Left ventricle myocardium superior (tissue), 1 donor: ENCODE data around the gene PICALM. TPM values are rescaled to one million over a fixed set of nuclear protein-coding genes. Genes with fewer than 3 reads are reported as not detected.
"Not testable (repeated sequence)": the region's sequence is repeated elsewhere in the genome, so short reads cannot be mapped to it uniquely, and the experiment has no call there.

Source experiments
- ATAC-seq: fragments of 200-7000 bp; cut with Tn5 transposase; one replicate; pipeline ENCODE4 v1.9.1; 2020; ENCODE audit warnings: mild to moderate bottlenecking, moderate library complexity
- DNase-seq: peaks from one replicate; pipeline ENCODE4 v3.0.0-alpha.2; 2020
- intact Hi-C: fragments of 100-400 bp; cut with micrococcal nuclease; formaldehyde crosslinking; loops from one replicate; pipeline ENCODE4 v1.11.0; 2022
- total RNA-seq: library from RNA; stranded (reverse); fragmentation: NEBNext Ultra II Directional; extraction: Animal tissue kit (Norgen Biotek cat#: 25700); gene quantifications from one replicate; pipeline ENCODE4 v1.2.1, GENCODE V29; 2021
- donor health status: DM: no; HTN: yes; CAD: no; lungs with severe emphysema.

Gene PICALM
- total RNA-seq, 1 donor from 2014 or later: 122 TPM

DNA sequence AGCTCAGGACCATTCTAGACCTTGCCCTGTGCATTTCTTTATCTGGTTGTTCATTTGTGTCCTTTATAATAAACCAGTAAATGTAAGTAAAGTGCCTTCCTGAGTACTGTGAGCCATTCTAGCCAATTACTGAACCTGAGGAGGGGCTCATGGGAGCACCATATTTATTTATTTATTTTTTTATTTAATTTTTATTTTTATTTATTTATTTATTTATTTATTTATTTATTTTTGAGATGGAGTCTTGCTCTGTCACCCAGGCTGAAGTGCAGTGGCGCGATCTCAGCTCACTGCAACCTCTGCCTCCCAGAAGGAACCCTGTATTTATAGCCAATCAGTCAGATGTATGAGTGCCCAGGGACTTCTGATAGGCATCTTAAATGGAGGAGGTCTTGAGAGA is 18.8 kb upstream of the PICALM start:
- intact Hi-C loops, ATAC-seq, DNase-seq: not testable (repeated sequence)

GRCh38 chr11:86087256-86087655 is 18.4 kb upstream of the PICALM start:
- DNase-seq (no peak), ATAC-seq (no peak)
- intact Hi-C loops: no loop called here

- intact Hi-C loops: no loop called here
- DNase-seq: no peak
- no peak for ATAC-seq
These were observed 12.6 kb upstream of the PICALM start for GRCh38 chr11:86081455-86081854.

- ATAC-seq: no peak
- intact Hi-C loops: no loop called here
These were observed 10.5 kb upstream of the PICALM start for GRCh38 chr11:86079421-86079820.

GRCh38 chr11:86073948-86074347 is 5.1 kb upstream of the PICALM start:
- ATAC-seq: no peak
- DNase-seq: no peak
- intact Hi-C loops: no loop called here

More at GRCh38 chr11:86079421-86079820, 10.5 kb upstream of the PICALM start:
- DNase-seq: no peak

- intact Hi-C loops: no loop called here
- ATAC-seq: no peak
- no peak for DNase-seq
These were observed 3.3 kb upstream of the PICALM start for GRCh38 chr11:86072211-86072610.

DNA sequence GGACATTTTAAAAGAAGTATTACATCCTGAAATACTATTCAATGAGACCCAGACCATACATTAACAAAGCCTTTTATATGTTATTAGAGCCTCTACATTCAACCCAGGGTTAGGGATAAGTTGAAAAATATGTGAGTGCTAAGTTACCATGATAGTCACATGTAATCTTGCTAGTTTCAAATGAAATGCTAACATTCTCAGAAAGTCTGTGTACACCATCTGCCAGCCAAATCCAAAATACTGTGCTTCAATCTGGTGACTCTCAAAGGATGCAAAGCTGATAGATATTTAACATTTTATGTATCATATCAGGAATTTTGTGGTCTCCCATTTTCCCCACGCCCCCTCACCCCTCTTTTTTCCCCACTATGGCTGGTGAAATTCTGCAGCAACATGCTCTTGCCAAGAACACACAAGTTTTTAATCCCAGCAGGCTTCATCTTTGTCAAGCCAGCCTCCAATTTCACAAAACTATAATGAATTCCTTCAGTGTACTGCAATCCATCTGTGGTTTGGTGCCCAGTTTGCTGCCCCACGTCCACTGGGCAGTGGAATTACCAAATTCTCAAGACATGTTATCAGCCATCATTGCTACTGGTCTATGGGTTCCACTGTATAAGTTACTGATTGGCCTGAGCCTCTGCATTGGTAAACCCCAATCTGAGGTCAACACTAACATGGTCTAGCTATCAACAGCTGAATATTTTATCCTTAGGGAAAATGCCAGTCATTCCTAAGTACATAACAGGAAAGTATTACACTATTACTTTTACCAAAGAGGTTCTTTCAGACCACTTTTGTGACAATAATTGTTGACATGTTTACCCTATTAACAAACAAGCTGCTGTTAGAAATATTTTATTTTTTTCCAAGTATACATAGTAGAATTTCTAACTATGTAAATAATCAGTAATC is 1.5 kb upstream of the PICALM start:
- ATAC-seq (no peak), DNase-seq (no peak)
- intact Hi-C loops: no loop called here

DNA sequence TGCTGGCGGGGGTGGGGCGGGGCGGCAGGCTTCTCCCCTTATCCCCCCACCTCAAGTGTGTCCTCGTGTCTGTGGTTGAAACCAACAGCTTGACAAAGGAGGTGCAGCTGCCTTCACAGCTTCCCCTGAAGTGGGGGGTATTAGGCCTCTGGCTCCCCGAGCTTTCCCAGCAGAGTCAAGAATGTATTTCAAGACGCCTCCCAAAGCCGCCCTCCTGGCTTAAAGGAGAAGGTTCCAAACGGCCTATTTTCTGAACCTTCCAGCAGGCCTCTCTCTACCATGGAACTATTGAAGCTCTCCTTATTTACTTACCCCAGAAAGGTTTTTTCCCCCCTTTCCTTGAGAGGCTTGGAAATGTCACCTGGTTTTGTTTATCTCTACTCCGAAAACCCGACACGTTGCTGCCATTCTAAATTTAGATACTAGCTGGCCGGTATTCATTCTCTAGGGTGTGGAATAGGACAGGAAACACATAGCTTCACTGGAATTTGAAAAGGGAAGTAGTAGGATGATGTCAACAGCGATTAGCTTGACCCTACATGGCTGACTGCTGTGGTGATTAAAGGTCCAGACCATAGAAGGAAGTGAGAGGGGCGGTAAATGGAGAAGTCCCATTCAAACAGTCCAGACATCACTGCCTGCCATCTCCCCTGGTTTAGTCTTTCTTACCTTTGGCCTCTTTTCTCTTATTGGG is 671 bp upstream of the PICALM start:
- DNase-seq: no peak
- intact Hi-C loops: no loop called here
- ATAC-seq: peak; percentile 60

DNA sequence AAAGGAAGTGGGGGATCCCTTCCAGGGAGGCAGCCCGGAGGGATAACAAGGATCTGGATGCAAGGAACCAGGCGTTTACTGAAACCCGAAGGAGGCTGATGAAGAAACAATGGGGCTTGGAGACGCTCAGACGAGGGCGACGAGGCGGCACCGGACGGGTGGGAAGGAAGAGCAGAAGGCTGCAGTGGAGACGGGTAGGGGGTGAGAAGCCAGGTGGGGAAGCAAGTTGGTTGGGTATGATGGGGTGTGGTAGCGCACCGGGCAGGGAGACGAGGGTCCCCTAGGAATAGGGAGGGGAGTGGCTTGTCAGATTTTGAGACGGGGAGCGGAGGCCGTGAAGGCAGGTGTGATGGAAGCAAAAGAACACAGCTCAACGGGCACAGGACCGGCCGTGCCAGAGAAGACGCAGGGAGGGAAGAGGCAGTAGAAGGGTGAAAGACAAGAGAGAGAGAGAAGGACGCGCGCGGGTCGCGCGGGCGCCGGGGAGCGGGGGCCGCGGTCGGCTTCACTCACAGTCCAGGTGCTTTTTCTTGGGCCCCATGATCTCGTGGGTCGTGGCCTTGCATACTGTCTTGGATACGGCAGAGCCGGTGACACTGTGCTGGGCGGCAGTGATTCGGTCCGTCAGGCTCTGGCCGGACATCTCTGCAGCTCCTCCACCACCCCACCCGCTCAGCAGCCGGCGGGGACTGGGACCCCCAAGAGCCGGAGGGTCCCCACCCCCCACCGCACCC is 579 bp downstream of the PICALM start:
- DNase-seq: peak; percentile 59
- peak; percentile 17 for ATAC-seq
- intact Hi-C loops: no loop called here

- intact Hi-C loops: loop anchor here (2.0 kb wide), 1 partner anchor 127 kb away; no protein-coding TSS in a partner anchor
These were observed 1.1 kb downstream of the PICALM start for GRCh38 chr11:86067851-86068137.

DNA sequence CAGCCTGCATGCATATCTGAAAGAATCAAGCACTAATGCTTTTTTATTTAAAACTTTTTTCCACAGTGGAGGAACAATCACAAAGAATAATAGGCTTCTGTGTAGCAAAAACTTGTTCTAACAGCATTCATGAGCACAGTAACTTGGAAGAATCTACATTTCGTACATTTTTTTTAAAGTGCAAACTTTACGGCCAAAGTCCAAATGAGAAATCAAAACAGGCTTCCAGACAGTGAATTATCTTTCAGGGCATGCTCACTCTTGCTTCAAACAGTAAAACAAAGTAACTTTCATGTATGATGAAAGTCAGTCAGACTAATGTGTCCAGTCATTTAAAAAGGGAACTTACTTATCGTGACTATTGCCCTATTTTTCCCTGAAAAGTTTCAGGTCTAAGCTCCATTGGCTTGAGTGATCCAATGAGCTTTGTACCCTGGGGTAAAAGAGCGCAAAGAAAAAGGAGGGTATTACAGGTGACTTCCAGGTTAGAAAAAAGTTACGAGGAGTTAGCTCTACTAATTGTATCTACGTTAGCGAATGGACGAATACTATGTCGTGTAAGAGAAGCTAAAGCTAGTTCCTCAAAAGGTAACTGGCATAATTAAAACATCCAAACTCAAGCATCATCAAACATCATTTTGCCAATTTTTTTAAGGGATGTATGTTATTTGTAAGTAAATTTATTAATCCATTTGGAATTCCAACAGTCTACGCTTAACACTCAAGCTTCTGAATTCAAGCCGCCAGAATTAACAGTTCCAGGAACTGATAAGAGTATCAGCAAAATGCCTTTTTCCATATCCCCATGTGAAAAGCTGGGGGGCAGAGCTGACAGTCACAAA is 1.7 kb downstream of the PICALM start:
- no peak for DNase-seq
- no peak for ATAC-seq
- intact Hi-C loops: loop anchor here (2.0 kb wide), 1 partner anchor 128 kb away; no protein-coding TSS in a partner anchor

More at GRCh38 chr11:86067851-86068137, 1.1 kb downstream of the PICALM start:
- ATAC-seq (no peak), DNase-seq (no peak)

DNA sequence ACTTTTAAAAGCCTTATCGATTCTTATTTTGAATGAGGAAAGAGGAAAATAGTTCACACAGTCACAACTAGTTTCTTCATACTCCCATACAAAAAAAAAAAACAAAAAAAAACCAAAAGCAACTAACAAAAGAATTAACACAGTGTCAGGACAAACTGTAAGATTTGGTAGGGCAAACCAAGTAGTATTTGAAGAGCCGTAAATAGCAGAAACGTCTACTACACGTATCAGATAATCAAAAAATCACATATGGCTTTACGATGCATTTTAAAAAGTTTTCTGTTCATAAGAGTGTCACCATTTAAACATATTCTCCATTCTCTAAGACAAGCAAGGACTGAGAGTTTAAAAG is 2.3 kb downstream of the PICALM start:
- intact Hi-C loops: loop anchor here (2.0 kb wide), 1 partner anchor 128 kb away; no protein-coding TSS in a partner anchor
- no peak for DNase-seq
- no peak for ATAC-seq

DNA sequence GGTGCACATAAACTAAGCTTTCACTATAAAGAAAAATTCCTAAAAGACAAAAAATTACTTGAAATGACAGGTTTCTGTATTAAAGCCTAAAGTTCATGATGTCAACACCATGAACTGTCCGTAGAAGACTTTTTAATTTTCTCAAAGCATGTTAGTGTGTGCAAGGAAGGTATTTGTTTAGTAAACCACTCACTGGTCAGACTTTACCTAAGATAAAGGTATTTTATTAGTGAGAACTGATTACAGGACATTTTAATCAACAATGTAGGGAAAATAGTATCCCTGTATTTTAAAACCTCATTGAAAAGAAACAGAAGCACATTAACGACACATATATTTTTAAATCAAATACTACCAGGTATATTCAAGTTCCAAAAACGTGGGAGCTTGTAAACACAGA is 2.9 kb downstream of the PICALM start:
- intact Hi-C loops: loop anchor here (2.0 kb wide), 1 partner anchor 129 kb away; no protein-coding TSS in a partner anchor
- ATAC-seq (no peak), DNase-seq (no peak)

DNA sequence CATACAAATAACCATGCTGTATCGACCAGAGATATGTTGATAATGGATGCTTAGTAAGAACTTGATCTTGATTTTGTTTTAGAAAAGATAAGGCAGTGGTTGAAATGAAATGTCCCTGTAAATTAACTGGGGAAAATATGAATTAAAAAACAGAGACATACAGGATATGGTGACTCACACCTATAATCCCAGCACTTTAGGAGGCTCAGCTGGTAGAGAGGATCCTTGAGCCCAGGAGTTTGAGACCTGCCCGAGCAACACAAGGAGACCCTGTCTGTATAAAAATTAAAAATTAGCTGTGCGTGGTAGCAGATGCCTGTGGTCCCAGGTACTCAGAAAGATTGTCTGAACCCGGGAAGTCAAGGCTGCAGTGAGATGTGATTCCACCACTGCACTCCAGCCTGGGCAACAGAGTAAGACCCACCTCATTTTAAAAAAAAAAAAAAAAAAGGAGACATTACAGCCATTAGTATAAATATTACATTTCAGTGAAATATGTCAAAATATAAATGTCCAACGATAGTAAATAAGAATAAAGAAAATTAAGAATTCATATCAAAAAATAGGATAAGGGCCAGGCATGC is 4.6 kb downstream of the PICALM start:
- DNase-seq (no peak), ATAC-seq (no peak)
- intact Hi-C loops: no loop called here

GRCh38 chr11:86063536-86063935 is 5.3 kb downstream of the PICALM start:
- ATAC-seq: no peak
- intact Hi-C loops: no loop called here

DNA sequence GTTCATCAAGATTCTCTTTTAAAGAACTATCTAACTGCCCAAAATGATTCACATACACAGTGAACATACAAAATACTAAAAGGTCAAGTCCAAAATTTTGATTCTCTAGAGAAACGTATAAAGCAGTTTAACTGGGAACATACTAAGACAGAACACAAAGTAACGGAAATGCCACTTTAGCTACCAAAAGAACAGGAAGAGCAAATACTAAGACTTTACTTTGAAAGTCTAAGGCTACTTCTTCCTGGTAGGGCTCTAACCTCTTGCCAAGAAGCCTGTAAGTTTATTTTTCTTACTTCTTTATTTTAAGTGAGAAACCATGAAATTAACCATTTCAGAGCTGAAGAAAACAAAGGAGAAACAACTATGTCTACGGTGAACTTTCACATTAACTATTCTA is 6.2 kb downstream of the PICALM start:
- peak; percentile 56 for ATAC-seq
- DNase-seq: no peak
- intact Hi-C loops: no loop called here

More at GRCh38 chr11:86063536-86063935, 5.3 kb downstream of the PICALM start:
- DNase-seq: no peak

- no peak for ATAC-seq
These were observed 7.2 kb downstream of the PICALM start for GRCh38 chr11:86061483-86062205.

DNA sequence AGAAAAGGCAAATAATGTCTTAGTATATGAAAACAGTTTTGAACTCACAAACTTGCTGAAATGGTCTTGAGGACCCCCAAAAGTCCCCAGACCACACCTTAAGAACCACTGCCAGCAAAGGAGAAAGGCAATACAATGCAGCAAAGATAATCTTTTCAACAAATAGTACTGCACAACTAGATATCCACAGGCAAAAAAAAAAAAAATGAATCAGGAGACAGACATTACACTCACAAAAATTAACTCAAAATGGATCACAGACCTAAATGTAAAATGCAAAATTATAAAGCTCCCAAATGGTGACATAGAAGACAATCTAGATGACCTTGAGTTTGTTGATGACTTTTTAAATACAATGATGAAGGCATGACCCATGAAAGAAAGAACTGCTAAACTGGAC is 8.3 kb downstream of the PICALM start:
- ATAC-seq: no peak
- intact Hi-C loops: no loop called here
- no peak for DNase-seq

More at GRCh38 chr11:86061483-86062205, 7.2 kb downstream of the PICALM start:
- DNase-seq: no peak
- intact Hi-C loops: no loop called here
